Erythroblast (primary cell): ENCODE results near the gene KCNIP4.

Source experiments
- DNase-seq, 2 experiments: peaks; one replicate each; lab custom pipeline; 2025; lab: John Stamatoyannopoulos, UW
- GATA1 ChIP-seq: IDR thresholded peaks from 2 replicates; pipeline ENCODE4 v1.6.1; 2011; ENCODE audit warnings: low read depth, mild to moderate bottlenecking, control low read depth, low read length, moderate library complexity
- POLR2A ChIP-seq: IDR thresholded peaks from 2 replicates; pipeline ENCODE4 v1.6.1; 2011; ENCODE audit warnings: mild to moderate bottlenecking, low read length

The KCNIP4 gene

DNA sequence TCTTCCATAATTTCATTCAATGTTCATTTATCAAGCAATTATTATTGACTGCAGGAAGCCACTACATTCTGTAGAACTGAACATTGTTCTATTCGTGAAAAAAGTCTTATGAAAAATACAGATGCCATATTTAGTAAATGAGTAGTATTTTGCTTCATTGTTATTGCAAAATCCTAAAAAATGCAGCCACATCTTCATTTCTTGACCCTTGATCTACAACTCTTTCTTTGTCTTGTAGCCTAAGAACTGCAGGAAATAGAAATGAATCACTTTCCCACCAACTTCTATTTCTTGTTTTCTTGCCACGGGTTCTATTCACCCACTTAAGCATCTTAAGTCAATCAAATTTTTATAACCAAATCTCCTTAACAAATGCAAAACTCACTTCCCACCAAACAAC is 63.3 kb downstream of the KCNIP4 start:
- DNase-seq = no peak
- TF ChIP-seq POLR2A (no peak), GATA1 (no peak)

DNA sequence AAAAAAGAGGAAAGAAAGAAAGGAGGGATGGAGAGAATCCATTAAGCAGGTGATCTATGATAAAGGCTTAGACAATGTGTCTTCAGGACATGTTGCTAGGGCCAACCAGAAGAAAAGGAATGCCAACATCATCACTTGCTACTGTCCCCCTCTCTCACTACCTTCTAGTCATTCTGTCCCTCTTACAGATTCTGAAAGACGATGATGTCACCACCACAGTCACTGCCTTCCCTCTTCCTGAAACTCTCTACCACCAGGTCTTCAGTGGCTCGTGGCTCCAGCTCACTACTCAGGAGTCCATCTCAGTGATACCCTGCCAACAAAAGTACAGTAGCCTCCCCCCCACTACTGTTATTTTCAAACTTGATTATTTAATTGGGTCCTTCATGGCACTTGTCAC is 64.0 kb downstream of the KCNIP4 start:
- no peak for DNase-seq
- TF ChIP-seq POLR2A (no peak), GATA1 (no peak)

DNA sequence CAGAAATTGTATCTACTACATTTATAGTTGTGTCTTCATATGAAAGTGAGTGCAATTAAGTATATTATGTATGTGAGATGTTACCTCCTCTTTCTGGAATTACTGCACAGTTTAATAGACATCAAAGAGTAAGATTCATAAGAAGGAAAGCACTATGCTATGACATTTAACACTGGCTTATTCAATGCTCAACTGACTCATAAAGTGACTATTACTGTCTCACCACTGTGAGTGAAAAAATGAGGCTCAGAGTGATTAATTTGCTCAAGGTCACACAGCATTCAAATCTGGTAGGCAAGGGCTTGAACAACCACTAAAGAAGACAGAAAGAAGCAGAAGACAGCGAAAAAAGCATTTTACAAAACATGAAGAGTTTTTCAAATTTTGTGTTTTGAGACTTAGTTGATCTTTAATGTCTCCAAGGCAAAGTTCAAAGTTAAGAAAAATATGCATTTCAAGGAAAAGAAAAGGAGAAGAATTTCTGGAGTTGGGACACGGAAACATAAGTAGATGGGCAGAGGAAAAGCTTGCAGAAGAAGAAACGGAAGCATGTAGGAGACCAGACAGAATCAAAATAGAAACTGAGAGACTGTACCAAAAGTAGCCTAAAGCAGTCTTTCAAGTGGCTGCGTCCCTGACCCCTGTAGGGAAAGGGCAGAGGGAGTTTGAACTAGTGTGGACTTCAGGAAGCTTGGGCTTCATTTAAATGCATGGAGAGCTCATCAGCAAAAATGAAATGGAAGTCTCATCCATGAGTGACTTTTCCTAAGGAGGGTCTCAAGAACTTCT is 66.3 kb downstream of the KCNIP4 start:
- DNase-seq = no peak
- no peak for TF ChIP-seq POLR2A
- no peak for TF ChIP-seq GATA1

DNA sequence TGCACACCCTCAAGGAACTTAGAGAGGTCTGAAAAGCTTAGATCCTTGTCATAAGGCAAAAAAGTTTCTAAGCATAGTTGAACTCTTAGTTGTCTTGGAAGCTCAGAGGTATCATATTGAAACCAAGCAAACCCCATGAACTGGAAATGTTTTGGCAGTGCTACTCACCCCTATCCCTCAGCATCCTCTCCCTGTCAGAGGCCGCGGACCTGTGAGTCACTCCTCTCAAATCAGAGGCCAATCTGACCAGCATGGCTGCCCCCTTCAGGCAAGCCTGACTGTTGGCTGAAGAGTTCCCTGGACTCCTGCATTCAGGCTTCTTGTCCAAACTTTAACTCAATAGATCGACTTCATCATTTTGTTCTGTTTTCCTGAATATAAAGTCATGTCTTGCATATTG is 69.4 kb downstream of the KCNIP4 start:
- no peak for DNase-seq
- TF ChIP-seq POLR2A = no peak
- TF ChIP-seq GATA1 = no peak

DNA sequence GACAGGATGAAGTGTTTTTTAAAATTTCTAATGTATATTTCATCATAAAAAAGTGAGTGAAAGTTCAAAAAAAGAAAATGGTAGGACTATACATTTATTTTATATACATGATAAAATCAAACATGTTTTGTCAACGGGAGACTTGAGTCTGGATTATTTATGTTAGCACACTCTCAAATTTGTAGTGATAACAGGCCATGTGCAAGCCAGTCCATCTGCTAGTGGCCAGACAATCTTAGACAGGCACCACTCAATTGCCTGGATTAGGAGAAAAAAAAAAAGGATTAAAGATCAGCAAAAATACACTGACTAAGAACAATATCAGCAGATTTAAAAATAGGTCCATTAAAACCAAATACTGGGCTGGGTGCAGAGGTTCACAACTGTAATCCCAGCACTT is 71.9 kb downstream of the KCNIP4 start:
- no peak for DNase-seq
- TF ChIP-seq GATA1 (no peak), POLR2A (no peak)

DNA sequence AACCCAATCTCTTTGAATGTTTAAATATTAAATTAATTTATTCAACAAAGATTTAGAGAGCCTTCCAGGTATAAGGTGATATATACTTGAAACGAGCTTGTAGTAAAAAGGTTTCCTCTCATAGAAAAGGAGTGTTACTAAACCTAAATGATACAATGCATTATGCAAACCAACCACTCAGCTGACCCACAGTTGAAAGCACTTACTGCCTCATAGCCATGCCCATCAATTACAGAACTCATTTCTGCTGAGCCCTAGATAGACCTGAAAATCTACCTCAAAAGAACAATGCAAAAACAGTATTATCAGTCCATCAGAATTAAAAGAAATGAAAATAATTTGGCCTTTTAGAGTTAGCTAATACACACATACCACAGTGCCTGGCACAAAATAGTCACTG is 75.4 kb downstream of the KCNIP4 start:
- TF ChIP-seq POLR2A = no peak
- TF ChIP-seq GATA1 = no peak
- no peak for DNase-seq

DNA sequence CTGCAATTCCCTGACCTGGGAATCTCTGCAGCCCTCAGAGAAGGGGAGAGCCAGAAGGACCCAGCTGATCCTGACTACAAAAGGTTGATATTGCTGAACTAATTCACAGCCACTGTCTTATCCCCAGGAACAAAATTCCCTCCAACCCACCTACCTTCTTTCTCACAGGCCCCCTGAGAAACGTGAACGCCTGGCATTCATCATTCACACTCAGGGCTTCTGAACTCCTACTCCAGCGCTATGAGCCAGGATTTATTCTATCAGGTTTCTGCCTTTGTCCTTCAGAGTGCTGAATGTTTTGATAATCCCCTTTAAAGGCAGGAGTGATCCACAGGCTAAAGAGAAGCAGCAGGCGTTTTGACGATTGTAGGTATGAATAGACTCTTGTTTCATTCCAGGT is 76.5 kb downstream of the KCNIP4 start:
- DNase-seq = no peak
- TF ChIP-seq GATA1 = no peak
- no peak for TF ChIP-seq POLR2A

DNA sequence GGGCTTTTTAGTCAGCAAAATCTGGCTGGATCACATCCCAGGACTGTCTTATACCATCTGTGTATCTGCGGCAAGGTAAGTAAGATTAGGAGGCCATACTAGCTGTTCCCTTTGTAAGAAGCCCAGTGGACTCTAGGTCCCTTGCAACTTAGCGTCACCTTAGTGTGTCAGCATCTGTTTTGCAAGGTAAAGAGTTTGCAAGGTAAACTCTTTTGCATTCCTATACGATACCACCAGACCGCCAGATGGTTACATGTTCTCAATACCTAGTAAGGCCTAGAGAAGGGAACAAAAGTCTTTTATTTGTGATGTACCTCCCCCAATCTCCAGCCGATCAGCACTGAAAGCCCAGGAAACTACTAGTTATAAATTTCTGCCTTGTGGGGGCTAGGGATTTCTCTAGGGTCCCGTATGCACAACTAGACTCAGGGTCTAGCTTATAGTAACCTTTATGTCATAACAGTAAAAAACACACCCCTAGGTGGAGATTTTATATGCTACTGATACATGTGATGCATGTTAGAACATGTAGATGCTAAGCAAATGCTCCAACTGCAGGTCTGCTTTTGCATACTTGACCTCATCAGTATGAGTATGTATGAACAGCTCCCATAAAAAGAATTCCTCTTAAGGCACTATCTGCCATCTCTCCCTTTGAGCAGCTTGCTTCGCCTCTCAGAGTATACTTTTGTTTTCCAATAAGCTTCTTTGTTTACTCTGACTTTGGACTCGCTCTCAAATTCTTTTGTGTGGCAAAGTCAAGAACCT is 78.4 kb downstream of the KCNIP4 start:
- TF ChIP-seq GATA1 = no peak
- no peak for TF ChIP-seq POLR2A
- no peak for DNase-seq

DNA sequence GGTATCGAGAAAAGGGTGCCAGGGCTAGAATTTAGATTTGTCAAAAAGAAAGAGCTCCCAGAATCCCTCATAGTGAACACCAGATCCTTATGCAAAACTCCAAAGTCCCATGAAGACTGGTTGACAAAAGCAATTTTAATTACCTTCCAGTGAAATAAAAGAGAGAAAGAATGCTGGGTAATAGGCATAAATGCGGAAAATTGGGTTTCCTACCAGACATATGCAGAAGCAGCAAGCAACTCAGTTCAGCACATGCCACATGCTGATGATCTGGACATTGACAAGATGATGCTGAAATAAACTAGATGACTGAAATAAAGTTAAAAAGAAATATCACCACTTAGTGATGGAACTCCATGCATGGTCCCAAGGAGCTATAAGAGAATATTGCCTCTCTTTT is 83.9 kb downstream of the KCNIP4 start:
- TF ChIP-seq GATA1 = no peak
- no peak for TF ChIP-seq POLR2A

DNA sequence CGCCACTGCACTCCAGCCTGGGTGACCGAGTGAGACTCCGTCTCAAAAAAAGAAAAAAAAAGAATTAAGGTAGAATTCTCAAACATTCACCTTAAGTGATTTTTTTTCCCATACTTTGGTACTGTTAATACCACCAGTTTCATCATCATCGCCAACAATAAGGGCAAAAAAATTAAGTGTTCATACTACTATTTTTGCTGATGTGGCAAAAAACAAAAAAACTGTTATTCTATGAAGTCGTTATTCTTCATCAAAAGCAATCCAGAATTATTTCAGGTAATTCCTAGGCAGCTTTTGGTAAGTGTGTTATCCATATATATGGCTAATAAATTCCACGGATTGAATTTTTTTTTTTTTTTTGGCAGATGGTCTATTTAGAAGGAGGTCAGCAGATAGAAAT is 85.7 kb downstream of the KCNIP4 start:
- TF ChIP-seq POLR2A (no peak), GATA1 (no peak)
- no peak for DNase-seq

More for the DNA sequence above, 83.9 kb downstream of the KCNIP4 start:
- no peak for DNase-seq

DNA sequence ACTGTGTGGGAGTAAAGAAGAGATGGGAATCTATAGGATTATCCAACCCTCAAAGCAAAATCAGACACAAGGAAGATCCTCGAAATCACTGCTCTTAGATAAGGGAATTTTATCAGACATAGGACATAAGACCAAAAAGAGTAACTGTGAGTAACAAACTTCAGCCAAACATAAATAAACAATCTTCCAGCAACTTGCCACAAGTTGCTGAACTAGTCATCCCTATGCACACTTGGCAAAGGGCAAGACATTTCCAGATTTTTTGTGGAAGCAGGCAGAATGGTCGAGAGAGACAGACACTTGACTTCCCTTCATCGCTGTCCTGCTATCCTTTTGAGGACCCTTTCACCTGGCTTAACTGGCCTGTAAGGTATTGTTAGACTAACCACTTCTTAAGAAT is 89.6 kb downstream of the KCNIP4 start:
- TF ChIP-seq GATA1 (no peak), POLR2A (no peak)
- no peak for DNase-seq

DNA sequence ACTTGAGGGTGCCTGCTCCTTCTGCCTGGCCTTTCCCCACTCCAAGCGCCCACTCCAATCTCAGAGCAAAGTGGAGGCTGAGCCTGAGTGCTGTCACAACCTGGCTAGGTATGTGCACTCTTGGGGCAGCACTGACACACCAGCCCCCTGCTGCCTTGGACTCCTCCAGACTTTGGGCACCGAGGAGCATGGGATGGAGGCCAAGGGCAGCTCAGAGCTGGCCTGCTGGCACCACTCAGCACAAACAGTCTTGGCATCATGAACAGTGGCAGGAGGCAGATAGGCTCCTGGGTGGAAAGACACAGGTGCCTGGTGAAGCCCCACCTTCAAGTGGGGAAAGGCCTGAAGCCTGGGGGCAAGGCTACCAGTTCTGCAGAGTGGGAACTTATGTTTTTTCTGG is 91.8 kb downstream of the KCNIP4 start:
- no peak for DNase-seq
- TF ChIP-seq POLR2A = no peak
- no peak for TF ChIP-seq GATA1

DNA sequence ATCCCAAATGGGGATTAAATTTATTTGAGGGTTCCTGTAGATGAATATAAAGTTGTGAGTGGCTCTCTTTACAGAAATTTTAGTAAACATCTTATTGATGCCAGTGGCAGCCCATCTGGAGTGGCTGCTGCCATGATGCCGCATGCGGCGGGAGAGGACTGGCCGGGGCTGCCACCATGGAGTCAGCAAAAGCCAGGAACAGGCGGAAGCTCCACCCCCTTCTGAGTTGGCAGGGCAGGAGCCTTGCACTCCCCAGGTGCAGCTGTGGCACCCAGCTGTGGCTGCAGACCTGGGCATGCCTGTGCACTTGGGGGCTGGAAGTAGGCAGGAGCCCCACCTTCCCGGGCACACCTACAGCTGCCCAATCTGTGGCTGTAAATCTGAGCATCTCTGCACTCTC is 92.3 kb downstream of the KCNIP4 start:
- TF ChIP-seq POLR2A (no peak), GATA1 (no peak)
- DNase-seq = no peak

DNA sequence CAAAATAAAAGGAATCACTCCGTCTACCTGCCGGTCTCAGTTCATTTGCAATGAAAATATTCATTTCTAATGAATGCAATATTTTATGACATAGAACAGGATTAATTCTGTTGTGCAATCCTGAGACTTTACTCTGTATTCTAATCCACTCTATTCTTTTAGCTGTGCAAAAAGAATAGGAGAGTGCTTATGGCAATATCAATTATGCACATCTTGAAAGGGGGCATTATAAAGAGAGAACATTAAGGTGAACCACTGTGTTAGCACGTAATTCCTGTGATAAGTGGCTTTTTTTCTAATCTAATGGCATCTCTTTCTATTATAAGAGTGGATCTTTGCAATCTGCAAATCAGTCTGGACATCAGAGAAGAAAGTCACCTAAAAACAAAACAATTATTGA is 99.5 kb downstream of the KCNIP4 start:
- DNase-seq = no peak
- TF ChIP-seq GATA1 (no peak), POLR2A (no peak)

DNA sequence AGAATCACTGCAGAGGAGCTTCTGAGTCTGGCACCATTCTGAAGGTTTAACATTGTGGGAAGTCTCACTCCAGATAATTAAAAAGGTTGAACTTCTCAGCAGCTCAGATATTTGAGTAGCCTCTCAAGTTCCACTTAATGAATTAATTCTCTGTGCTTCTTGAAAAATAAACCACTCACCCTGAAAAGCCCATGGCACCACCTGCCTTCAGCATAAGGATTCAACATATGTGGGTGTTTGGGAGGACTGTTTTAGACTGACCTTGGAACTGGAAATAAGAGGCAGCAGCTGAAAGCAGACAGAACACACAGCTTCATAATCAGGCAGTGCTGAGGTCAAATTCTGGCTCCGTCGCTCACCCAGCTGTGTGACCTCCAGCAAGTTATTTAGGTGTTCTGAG is 100.6 kb downstream of the KCNIP4 start:
- no peak for DNase-seq
- TF ChIP-seq POLR2A (no peak), GATA1 (no peak)
